Fibroblast of peridontal ligament (primary cell): ENCODE measurements around the gene PRPF31.

Experiments
- DNase-seq: peaks from one replicate; pipeline ENCODE4 v3.0.0-alpha.2; 2010; ENCODE audit errors: extremely low read depth

Gene PRPF31

GRCh38 chr19:54107876-54108490 lies 7.6 kb upstream of the PRPF31 start:
- DNase-seq: no peak

- DNase-seq: no peak
Measured at GRCh38 chr19:54108496-54108895, 7.1 kb upstream of the PRPF31 start.

GRCh38 chr19:54109651-54110050 lies 5.9 kb upstream of the PRPF31 start:
- DNase-seq: no peak

GRCh38 chr19:54114340-54115108 lies 1.0 kb upstream of the PRPF31 start:
- DNase-seq: peak; percentile 30

- DNase-seq: no peak
Measured at GRCh38 chr19:54121259-54121658, 5.7 kb downstream of the PRPF31 start.

- no peak for DNase-seq
Measured at GRCh38 chr19:54123682-54124081, 8.1 kb downstream of the PRPF31 start.

GRCh38 chr19:54124393-54124792 lies 8.8 kb downstream of the PRPF31 start:
- DNase-seq: no peak

- no peak for DNase-seq
Measured at GRCh38 chr19:54125713-54126112, 10.2 kb downstream of the PRPF31 start.

GRCh38 chr19:54127688-54128440 lies 12.3 kb downstream of the PRPF31 start:
- DNase-seq: no peak

- no peak for DNase-seq
Measured at GRCh38 chr19:54128441-54128725, 12.8 kb downstream of the PRPF31 start.

- DNase-seq: no peak
Measured at GRCh38 chr19:54128796-54129616, 13.5 kb downstream of the PRPF31 start.

GRCh38 chr19:54129617-54129996 lies 14.1 kb downstream of the PRPF31 start:
- DNase-seq: no peak

- DNase-seq: no peak
Measured at GRCh38 chr19:54133312-54133956, 17.9 kb downstream of the PRPF31 start.

- no peak for DNase-seq
Measured at GRCh38 chr19:54133957-54134590, 18.5 kb downstream of the PRPF31 start.

- DNase-seq: peak; percentile 25
Measured at GRCh38 chr19:54136086-54136863, 20.7 kb downstream of the PRPF31 start.

- peak; percentile 100 for DNase-seq
Measured at GRCh38 chr19:54136864-54137698, 21.5 kb downstream of the PRPF31 start.

GRCh38 chr19:54137699-54138488 lies 22.3 kb downstream of the PRPF31 start, which contains the start of gene CNOT3:
Gene CNOT3, plus strand, starts transcription at chr19:54137762. Its CDS starts 5,217 bp downstream, at chr19:54142979.
- no peak for DNase-seq

GRCh38 chr19:54138489-54139256 lies 23.1 kb downstream of the PRPF31 start:
- no peak for DNase-seq
